Femur (tissue), 1 donor: Measurements from ENCODE around the gene LAMTOR4.
"Not testable (repeated sequence)": the region's sequence is repeated elsewhere in the genome, so short reads cannot be mapped to it uniquely, and the experiment has no call there.

ENCODE experiments used
- DNase-seq: peaks from one replicate; pipeline ENCODE4 v3.0.0-alpha.2; 2017

LAMTOR4 gene

GRCh38 chr7:100124301-100125230 lies 24.2 kb upstream of the LAMTOR4 start:
- no peak for DNase-seq

GRCh38 chr7:100126239-100126930 lies 22.3 kb upstream of the LAMTOR4 start:
- no peak for DNase-seq

DNA sequence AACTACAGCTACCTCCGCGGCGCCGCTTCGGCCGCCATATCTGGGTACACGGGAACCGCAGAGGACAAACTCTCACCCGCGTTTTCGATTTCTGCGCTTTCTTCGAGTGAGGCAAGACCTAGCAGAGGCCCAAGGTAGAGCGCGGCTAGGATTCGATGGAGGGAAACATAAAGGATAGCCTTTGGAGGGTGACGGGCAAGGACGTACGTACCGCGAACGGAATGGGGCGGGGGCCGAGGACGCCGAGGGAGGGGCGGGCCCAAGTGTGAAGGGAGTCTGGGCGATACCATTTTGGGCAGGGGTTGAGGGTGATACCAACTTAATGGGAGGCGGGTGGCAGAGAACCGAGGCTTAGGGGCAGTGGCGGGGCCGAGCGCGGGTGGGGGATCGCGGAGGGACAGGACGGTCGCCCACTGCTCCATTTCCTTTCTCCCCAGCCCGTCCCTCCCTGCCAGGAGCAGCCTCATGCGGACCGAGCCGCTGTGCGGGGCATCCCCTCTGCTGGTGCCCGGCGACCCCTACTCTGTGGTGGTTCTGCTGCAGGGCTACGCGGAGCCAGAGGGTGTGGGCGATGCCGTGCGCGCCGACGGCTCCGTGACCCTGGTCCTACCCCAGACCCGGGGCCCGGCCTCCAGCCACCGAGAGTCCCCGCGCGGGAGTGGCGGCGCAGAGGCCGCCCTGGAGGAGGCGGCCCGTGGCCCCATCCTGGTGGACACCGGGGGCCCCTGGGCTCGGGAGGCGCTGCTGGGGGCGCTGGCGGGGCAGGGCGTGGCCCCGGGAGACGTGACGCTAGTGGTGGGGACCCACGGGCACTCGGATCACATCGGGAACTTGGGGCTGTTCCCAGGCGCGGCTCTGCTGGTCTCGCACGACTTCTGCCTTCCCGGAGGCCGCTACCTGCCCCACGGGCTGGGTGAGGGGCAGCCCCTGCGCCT lies 21.5 kb upstream of the LAMTOR4 start, which contains the start of gene MBLAC1:
MBLAC1 (plus strand) TSS at position 37 of the 935 bp plus-strand sequence; CDS start at position 466, 429 bp downstream.
- peak; percentile 94 for DNase-seq

- peak; percentile 54 for DNase-seq
These were observed 20.7 kb upstream of the LAMTOR4 start for GRCh38 chr7:100127866-100128636.

DNA sequence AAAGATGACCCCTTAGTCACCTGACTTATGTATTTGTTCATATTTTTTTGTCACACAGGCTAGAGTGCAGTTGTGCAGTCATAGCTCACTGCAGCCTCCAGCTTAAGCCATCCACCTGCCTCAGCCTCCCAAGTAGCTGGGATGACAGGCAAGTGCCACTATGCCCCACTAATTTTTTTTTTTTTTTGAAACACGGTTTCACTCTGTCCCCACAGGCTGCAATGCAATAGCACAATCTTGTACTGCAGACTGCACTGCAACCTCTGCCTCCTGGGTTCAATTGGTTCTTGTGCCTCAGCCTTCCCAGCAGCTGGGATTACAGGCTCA lies 20.1 kb upstream of the LAMTOR4 start:
- DNase-seq = no peak

GRCh38 chr7:100130220-100130607 lies 18.5 kb upstream of the LAMTOR4 start:
- DNase-seq = not testable (repeated sequence)

GRCh38 chr7:100130608-100131453 lies 17.9 kb upstream of the LAMTOR4 start:
- DNase-seq = peak; percentile 85

- no peak for DNase-seq
These were observed 16.6 kb upstream of the LAMTOR4 start for GRCh38 chr7:100132126-100132525.

- peak; percentile 70 for DNase-seq
These were observed 16.0 kb upstream of the LAMTOR4 start for GRCh38 chr7:100132697-100133151.

DNA sequence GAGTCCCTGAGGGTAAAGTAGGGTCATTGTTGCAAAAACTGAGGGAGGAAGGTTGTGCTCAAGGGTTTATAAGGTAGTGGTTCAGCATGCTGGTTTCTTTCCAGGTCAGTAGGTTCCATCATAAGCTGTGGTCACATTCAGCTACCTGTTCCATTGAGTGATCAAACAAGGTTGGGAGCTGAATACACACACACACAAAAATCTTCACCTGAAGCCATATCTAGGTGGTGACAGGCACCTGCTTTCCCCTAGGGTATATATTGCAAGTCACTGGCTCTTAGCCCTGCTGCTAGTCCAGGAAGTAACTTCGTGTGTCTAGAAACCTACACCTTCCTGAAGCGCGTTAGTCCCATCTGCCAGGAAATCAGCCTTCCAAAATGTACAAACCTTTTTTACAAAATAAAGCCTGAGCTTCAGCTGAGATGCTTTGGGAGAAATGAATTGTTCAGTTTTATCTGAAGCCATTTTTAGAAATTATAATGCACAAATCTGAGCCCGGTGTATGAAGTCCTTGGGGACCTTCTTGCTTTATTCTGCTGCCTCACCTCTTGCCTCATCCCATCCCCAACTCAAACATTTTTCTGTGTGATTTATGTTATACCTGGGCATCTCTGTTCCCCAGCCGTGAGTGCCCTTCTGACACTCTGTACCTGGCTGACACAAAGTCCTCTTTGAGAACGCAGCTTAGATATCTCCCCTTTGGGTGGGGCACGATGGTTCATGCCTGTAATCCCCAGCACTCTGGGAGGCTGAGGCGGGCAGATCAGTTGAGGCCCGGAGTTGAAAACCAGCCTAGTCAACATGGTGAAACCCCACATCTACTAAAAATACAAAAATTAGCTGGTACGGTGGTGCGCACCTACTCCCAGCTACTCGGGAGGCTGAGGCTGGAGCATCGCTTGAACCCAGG lies 10.6 kb upstream of the LAMTOR4 start:
- DNase-seq = no peak

DNA sequence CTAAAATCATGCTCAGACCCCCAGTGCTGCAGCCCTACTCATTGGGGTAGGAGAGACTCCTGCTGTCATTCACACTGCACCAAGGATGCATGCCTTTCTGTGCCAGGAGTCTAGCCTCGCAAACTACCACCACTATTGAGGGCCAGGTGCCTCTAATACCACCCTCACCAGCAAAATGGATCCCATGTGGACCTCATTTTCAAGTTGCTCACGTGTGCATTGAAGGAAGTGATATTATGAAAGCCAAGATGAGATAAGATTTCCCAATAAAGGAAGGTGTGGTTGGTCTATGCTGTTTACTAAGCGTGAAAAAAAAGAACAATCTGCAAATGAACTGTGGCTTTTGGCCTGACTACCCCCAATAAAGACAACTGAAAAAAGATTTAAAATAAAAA lies 7.2 kb upstream of the LAMTOR4 start:
- no peak for DNase-seq

- DNase-seq = no peak
These were observed 6.3 kb upstream of the LAMTOR4 start for GRCh38 chr7:100142461-100142860.

DNA sequence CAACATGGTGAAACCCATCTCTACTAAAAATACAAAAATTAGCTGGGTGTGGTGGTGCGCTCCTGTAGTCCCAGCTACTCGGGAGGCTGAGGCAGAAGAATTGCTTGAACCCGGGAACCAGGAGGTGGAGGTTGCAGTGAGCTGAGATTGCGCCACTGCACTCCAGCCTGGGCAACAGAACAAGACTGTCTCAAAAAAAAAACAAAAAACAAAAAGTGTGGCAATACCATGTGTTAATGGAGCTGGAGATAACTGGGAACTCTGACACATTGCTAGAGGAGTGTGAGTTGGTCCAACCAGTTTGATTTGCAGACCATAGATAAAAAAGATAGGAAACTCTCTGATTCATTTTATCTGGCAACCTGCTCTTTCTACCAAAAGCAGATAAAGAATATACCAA lies 2.4 kb upstream of the LAMTOR4 start:
- not testable (repeated sequence) for DNase-seq

GRCh38 chr7:100147278-100147677 lies 1.4 kb upstream of the LAMTOR4 start:
- DNase-seq = no peak

DNA sequence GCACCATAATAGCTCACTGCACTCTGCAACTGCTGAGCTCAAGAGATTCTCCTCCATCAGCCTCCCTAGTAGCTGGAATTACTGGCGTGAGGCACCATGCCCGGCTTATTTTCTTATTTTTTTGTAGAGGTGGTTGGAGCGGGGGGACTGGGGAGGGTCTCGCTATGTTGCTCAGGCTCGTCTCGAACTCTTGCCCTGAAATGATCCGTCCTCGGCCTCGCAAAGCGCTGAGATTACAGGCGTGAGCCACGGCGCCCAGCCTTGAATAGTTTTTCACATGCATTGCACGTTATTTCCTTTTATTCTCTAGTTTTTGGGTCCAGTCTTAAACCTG lies 526 bp upstream of the LAMTOR4 start:
- no peak for DNase-seq

DNA sequence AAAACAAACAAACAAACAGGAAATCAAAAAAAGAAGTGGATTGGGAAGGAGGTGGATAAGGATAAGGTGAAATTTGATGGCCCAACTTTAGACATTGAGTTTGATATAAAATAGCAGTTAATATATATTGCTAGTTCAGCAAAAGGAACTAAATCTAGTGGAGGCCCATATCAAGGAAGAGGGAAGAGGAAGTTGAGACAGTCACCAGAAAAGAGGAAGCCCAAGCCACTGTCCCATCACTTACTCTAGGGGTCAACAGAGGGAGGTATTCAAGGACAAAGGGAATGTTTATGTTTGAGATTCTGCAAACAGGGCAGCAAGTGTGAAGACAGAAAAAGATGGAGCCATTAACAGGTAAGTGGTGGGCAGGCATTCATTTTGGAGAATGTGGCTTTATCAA lies 3.7 kb downstream of the LAMTOR4 start:
- no peak for DNase-seq

- no peak for DNase-seq
These were observed 4.4 kb downstream of the LAMTOR4 start for GRCh38 chr7:100152937-100153666.

DNA sequence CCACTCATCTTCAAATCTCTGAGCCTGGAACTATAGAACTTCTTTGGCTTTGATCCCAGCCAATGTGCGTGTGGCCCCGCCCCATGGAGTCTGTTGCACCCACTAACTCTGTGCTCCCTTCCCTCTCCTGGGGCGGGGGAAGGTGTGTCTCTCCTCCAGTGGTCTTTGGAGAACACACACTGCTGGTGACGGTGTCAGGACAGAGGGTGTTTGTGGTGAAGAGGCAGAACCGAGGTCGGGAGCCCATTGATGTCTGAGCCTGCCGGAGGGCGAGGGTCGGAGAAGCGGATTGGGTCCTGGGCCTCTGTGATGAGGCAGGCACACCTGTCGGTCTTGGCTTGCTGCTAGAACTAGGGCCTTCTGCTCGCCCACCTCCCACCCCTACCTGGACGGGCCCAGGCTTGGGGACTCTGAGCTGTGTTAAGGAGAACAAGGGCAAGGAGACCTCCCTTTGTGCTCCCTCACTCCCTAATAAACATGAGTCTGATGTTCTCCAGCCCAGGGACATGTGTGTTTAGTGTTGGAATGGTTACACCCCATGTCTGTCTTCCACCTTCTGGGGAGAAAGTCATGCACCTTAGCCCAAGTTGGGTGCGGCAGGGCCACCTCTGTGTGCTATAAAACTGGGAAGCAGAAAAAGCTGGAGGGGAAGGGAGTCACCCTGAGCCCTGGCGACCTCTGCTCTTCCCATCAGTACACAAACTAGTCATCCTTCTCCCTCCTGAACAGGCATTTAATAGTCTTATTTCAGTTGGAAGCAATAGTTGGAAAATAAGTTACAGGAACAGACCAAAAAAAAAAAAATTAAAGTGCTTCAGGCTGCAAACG lies 5.2 kb downstream of the LAMTOR4 start:
- DNase-seq = peak; percentile 23
